Osteoblast (primary cell): ENCODE data around the gene TARP.

ENCODE experiments used
- DNase-seq: peaks from one replicate; pipeline ENCODE4 v3.0.0; 2011; ENCODE audit warnings: low spot score, mixed read lengths; ENCODE audit not compliant: insufficient read length; ENCODE audit errors: missing footprints
- H2AFZ ChIP-seq: 2 replicates; pipeline ENCODE4 v1.6.0; 2011; ENCODE audit warnings: mild to moderate bottlenecking, low read length
- H3K27ac ChIP-seq: 2 replicates; pipeline ENCODE4 v1.5.1; 2011; ENCODE audit warnings: mild to moderate bottlenecking, low read depth, low read length, moderate library complexity
- H3K27me3 ChIP-seq: 2 replicates; pipeline ENCODE4 v1.6.0; 2012; ENCODE audit warnings: mild to moderate bottlenecking, control low read depth, inconsistent platforms, low read length, moderate library complexity; ENCODE audit not compliant: insufficient read depth
- H3K36me3 ChIP-seq: 2 replicates; pipeline ENCODE4 v1.5.1; 2011; ENCODE audit warnings: mild to moderate bottlenecking, low read length, control low read depth, moderate library complexity; ENCODE audit not compliant: insufficient read depth
- H3K4me1 ChIP-seq: 2 replicates; pipeline ENCODE4 v1.5.1; 2011; ENCODE audit warnings: mild to moderate bottlenecking, low read length, control low read depth, moderate library complexity; ENCODE audit not compliant: insufficient read depth
- H3K4me2 ChIP-seq: 2 replicates; pipeline ENCODE4 v1.6.0; 2011; ENCODE audit warnings: mild to moderate bottlenecking, low read length; ENCODE audit not compliant: insufficient read depth
- H3K4me3 ChIP-seq: fragments of 200-600 bp; sonication (generic); 3 replicates; pipeline ENCODE4 v1.5.1; 2012; ENCODE audit warnings: mild to moderate bottlenecking, low read length, inconsistent platforms; ENCODE audit not compliant: insufficient read depth
- H3K79me2 ChIP-seq: 2 replicates; pipeline ENCODE4 v1.6.0; 2012; ENCODE audit warnings: mild to moderate bottlenecking, low read length, control low read depth, inconsistent platforms; ENCODE audit not compliant: insufficient read depth
- H3K9me3 ChIP-seq: 2 replicates; pipeline ENCODE4 v1.5.1; 2011; ENCODE audit warnings: low read depth, low read length, control low read depth
- H4K20me1 ChIP-seq: 2 replicates; pipeline ENCODE4 v1.6.0; 2012; ENCODE audit warnings: mild to moderate bottlenecking, low read length, control low read depth; ENCODE audit not compliant: insufficient read depth
- CTCF ChIP-seq: IDR thresholded peaks from 2 replicates; pipeline ENCODE4 v1.5.1; 2011; ENCODE audit warnings: mild to moderate bottlenecking, low read depth, low read length, moderate library complexity; ENCODE audit errors: extremely low read depth

The TARP gene

DNA sequence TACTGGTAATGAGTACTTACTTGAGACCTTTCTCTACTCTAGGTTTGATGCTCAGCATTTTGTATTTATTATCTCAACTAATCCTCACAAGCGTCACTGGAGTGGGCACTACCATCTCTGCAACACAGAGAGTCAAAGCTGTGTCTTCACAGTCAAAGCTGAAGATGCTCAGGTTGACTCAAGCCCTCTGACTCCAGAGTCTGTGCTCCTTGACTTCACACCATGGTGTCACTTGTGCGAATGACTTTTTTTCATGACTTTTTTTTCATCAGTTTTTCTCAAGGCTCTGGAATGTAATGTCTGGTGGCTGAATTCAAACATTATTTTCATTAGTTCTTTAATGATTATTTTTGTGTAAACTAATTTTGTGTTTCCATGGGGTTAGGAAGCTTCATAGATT lies 30.4 kb upstream of the TARP start:
- Histone ChIP-seq H3K4me3 (no peak overlapping the region), H3K27ac (no peak overlapping the region), H2AFZ (no peak overlapping the region), H3K4me1 (peaks cover 5% of the 10 kb centered on the region), H3K9me3 (no peaks in the 10 kb centered on the region), H3K79me2 (no peaks in the 10 kb centered on the region), H4K20me1 (no peaks in the 10 kb centered on the region), H3K27me3 (peaks cover 10% of the 10 kb centered on the region), H3K4me2 (no peak overlapping the region), H3K36me3 (no peaks in the 10 kb centered on the region)
- TF ChIP-seq CTCF: no peak
- no peak for DNase-seq

- H3K36me3 ChIP-seq: no peaks in the 10 kb centered on the region
- H3K4me3 ChIP-seq: no peak overlapping the region
- DNase-seq: no peak
- no peak overlapping the region for H2AFZ ChIP-seq
- no peaks in the 10 kb centered on the region for H3K9me3 ChIP-seq
- H4K20me1 ChIP-seq: no peaks in the 10 kb centered on the region
- no peak overlapping the region for H3K27ac ChIP-seq
- H3K27me3 ChIP-seq: peaks cover 10% of the 10 kb centered on the region
- no peaks in the 10 kb centered on the region for H3K79me2 ChIP-seq
- TF ChIP-seq CTCF: no peak
- no peak overlapping the region for H3K4me2 ChIP-seq
- no peaks in the 10 kb centered on the region for H3K4me1 ChIP-seq
Observed at GRCh38 chr7:38300175-38300574, 26.7 kb upstream of the TARP start.

DNA sequence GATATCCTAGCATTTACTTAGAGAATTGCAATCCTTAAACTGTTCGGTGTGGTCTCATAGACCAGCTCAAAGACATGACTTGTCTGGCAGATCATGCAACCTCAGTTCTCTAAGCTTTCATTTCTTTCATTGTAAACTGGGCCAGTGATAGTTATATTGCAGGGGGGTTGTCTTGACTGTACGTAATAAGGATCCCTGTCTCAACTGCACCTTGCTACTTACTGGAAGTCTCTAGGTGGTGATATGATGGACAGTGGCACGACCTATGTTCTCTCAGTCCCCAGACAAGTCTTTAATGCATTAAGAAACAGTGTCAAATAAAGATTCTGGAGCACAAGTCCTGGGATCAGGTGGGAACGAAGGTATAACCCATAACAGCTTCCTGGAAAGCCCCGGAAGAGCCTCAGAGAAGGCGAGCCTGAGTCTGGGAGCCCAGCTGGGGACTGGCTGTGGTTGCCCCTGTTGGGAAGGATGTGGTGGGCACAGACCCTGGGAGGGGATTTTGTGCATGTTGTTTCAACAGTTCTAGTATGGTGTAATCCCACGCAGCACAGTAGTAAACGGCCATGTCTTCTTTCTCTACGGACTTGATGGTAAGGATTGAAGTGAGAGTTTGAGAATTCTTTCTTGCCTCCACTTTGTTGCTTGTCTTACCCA lies 26.0 kb upstream of the TARP start:
- Histone ChIP-seq H2AFZ (no peak overlapping the region), H3K4me1 (no peaks in the 10 kb centered on the region), H3K9me3 (no peaks in the 10 kb centered on the region), H3K4me3 (no peak overlapping the region), H3K27me3 (peaks cover 10% of the 10 kb centered on the region), H3K27ac (no peak overlapping the region), H3K36me3 (no peaks in the 10 kb centered on the region), H4K20me1 (no peaks in the 10 kb centered on the region), H3K4me2 (no peak overlapping the region), H3K79me2 (no peaks in the 10 kb centered on the region)
- no peak for TF ChIP-seq CTCF
- DNase-seq: no peak

GRCh38 chr7:38296059-38296857 lies 22.8 kb upstream of the TARP start:
- no peak for TF ChIP-seq CTCF

More at GRCh38 chr7:38296059-38296857, 22.8 kb upstream of the TARP start:
- H3K4me2 ChIP-seq: no peak overlapping the region
- no peaks in the 10 kb centered on the region for H4K20me1 ChIP-seq
- H3K4me1 ChIP-seq: no peaks in the 10 kb centered on the region
- H3K4me3 ChIP-seq: no peak overlapping the region
- no peak for DNase-seq
- H2AFZ ChIP-seq: no peak overlapping the region
- no peak overlapping the region for H3K27ac ChIP-seq
- no peaks in the 10 kb centered on the region for H3K79me2 ChIP-seq
- no peaks in the 10 kb centered on the region for H3K9me3 ChIP-seq
- H3K27me3 ChIP-seq: peaks cover 12% of the 10 kb centered on the region
- no peaks in the 10 kb centered on the region for H3K36me3 ChIP-seq
